CD4-positive, alpha-beta T cell treated with Interleukin-4 for 1 hour (primary cell): ENCODE data around the gene LOXHD1.

Source experiments
- DNase-seq, 2 donors: peaks; one replicate each; pipeline ENCODE4 v3.0.0-alpha.2; 2020 to 2022

The LOXHD1 gene

DNA sequence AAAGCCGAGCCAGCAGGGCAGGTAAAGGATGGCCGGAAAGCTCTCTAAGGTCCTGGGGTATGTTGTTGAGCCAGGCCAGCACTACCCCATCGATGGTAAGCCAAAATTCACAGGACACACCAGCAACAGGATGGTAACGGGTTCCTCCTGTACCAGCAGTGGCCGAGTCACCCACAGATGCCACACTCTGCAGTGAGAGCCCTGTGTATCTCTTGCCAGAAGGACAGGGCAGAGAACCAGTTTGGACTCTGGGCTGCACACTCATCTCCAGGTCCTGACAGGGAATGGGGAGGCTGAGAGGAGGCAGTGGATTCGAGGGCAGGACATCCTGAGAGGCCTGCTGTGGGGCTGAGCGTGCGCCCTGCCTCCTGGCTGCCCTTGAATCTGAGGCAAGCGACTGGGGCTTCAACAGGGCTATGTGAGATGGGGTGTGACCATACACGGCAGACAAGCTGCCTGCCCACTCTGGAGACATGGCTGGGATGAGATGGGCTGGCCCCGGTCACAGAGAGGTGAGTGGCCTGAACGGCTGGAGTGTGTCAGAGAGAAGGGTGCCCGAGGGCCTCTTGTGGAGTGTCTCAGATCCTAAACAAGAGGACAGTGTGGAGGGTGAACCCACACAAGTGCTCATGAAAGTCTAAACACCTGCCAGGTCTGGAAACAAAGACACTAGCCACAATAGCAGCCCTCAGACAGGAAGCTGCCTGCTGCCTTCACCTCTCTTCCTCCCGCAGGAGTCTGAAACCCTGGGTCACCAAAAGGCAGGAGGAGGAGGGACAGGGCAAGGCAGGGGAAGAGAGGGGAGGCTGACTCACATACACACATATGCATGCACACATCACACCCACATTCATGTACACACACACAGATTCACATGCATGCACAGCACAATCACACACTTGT, 182.3 kb downstream of the LOXHD1 start:
- DNase-seq = no peak

DNA sequence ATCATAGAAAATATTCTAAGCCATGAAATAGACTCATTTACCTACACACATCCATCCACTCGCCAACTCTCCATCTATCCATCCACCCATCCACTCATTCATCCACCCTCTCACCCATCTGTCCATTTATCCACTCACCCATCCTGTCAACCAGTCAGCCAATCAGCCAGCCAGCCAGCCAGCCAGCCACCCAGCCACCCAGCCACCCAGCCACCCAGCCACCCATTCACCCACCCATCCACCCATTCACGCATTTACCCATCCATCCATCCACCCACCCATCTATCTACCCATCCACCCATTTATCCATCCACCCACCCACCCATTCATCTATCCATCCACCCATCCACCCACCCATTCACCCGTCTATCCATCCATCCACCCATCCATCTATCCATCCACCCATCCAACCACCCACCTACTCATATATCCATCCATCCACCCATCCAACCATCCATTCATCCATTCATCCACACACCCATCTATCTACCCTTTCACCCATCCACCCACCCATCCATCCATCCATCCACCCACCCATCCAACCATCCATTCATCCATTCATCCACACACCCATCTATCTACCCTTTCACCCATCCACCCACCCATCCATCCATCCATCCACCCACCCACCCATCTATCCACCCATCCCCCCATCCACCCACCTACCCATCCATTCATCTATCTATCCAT, 185.1 kb downstream of the LOXHD1 start:
- DNase-seq = no peak

DNA sequence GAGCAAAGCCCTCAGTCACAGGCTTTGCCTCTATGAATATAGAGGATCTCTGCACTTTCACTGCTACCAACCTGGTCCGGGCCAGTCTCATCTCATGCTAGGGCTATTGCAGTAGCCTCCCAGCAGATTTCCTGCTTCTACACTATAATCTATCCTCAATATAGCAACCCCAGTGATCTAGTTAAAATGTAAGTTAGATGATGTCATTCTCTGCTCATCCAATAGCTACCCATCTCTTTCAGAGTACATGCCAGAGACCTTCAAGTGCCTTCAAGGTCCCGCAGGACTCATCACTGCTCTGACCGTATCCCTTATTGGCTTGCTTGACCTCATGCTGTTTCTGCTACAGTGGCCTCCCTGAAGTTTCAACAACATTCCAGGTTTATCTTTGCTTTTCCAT, 186.3 kb downstream of the LOXHD1 start:
- no peak for DNase-seq

DNA sequence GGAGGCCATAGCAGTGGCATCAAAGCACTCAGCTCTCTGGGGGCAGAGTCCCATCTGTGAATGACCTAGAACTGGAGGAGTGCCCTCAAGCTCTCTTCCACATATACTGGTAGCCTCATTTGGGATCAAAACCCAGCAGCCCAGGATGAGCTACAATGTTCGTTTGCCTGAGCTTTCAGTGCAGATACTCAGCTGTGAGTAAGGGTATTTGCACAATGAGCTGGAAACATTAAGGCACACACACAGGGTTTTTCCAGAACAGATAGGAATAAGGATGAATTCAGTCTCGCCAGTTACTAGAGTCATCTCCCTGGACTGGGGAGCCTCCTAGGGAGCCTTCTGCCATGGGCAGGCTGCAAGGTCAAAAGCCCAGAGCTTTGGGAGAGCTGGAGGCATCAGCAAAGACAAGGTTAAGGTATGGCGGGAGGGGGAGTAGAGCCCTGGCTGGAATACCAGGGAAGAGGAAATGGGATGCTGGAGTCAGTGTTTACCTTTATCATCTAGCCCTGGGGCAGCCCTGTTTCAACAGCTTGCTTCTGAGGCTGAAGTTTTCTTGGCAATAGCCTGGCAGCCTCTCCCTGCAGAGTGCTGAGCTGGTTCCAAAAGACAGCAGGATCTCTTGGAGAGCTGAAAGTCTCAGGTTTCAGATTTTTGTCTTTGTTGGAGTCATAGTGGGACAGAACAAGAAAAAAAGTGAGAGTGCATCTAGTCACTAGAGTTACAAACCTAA, 187.7 kb downstream of the LOXHD1 start:
- no peak for DNase-seq

DNA sequence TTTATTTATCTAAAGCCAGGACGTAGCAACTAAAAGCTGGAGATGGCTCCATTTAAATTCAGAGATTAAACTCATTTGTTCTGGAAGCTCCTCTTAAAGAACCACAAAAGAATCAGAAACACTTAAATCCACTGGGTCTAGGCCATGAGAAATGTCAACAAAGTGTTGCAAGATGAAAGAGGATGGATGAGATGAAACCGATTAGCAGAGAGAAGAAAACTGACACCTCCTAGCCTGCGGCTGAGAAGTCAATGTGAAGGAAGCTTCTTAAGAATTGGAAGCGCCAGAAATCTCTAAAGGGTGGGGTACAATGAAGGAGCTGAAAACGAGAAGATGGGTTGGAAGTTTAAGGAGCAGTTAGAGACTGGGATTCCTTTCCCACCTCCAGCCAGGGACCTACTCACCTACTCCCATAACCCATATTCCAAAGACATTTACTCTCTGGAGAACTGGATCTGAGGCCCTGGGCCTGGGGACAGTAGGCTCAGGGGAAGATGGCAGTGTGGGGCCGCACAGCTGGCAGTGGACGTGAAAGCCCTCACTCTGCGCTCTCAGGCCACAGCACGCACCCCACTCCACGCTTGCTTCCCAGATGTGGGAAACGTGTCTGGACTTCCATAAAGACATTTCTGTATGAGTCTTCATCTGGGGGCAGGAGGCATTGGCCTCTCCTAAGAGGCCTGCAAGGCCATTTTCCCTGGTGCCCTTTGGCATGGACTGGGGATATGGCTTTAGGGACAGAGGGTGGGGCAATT, 188.4 kb downstream of the LOXHD1 start:
- no peak for DNase-seq

DNA sequence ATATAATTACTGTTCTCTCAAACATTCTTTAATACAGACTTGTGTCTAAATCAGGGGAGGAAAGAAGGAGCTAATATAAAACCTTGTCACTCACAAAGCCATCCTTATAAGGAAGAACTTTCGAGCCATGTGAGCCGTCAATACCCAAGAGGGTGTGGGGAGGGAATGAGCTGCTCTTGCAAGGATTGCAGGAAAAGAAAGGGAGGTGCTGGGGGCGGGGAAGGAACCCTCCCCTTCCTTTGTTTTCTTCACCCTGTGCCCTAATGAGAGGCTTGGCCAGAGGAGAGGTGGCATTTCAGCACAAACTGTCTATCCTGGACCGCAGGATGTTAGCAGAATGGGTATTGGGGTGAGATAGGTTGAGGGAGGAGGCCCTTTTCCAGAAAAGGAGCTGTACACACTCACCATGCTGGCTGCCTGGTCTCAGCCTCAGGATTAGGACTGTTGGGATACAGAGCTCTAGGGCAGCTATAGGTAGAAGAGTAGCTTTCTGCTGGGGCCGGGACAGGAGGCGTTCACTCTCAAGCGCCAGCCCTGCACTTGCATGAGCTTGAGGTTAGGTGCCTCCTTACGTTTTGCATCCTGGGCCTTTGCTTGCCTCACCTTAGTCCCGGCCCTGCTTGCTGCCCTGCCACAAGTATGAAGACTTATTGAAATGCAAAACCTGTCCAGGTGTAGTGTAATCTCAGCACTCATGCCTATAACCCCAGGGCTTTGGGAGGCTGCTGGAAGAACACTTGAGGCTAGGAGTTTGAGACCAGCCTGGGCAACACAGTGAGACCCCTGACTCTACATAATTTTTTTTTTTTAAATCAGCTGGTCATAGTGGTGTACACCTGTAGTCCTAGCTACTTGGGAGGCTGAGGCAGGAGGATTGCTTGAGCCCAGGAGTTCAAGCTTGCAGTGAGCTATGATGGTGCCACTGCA, 190.5 kb downstream of the LOXHD1 start:
- no peak for DNase-seq

DNA sequence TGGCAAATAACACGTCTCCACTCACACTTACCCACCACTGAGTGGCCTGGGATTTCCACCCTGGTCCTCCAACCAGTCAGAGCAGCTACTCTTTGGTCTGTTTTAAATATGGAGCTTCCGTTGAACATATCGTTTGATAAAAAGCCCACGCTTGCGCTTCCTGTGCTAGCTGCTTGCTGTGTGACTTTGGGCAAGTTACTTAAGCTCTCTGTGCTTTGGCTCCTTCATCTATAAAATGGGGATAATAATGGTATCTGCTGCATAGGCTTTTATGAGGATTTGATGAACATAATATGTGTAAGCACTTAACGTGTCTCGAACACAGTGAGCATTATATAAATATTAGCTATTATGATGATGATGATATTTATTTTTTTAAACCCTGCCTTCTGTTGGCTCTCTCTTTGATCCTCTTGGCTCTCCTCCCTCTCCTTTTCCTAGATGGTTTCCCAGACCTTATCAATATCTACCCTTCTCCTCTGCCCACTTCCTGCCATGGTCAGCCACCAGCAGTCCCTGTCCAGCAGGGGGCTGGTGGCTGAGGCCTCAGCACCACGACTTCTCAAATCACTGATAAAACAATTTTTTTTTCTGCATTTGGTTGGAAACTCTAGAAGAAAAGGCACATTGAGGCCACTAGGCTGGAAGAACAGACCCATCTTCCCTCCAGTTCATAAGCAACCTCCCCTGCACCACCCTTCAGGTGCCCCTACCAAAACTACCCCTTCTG, 191.9 kb downstream of the LOXHD1 start:
- DNase-seq = no peak

DNA sequence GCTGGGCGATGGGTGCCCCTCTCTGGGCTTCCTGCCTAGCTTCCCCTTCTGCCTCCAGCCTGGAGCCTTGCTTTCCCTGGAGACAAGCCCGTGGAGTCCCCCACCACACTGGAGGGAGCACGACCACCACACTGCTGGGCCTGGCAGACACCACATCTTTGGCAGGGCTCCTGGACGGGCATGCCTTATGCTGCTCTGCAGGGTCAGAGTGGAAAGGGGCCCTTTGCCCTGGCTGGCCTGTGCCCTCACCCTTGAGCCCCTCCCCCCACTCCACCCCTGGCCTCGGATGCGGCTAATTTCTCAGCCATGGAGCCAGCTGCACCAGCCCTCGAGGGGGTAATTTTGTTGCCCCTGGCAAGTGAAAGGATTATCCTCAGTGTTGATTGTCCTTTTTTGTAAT, 194.5 kb downstream of the LOXHD1 start:
- DNase-seq = no peak

DNA sequence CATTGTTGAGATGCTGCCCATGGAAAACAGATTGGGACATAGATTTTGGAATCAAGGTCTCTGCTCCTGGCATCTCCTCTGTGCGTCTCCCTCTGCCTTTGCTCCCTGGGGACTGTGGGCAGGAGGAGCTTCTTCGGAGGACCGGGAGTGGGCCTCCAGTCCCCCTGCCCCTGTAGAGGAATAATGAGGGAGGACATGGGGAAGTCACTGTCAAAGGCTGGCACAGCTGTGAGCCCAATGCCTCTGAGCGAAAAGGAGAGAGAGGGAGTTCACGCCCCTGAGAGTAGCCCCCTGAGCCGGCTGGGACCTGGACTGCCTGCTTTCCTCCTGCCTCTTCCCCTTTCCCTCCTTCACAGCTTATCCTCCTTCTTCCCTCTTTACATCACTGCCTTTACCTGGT, 195.0 kb downstream of the LOXHD1 start:
- no peak for DNase-seq

DNA sequence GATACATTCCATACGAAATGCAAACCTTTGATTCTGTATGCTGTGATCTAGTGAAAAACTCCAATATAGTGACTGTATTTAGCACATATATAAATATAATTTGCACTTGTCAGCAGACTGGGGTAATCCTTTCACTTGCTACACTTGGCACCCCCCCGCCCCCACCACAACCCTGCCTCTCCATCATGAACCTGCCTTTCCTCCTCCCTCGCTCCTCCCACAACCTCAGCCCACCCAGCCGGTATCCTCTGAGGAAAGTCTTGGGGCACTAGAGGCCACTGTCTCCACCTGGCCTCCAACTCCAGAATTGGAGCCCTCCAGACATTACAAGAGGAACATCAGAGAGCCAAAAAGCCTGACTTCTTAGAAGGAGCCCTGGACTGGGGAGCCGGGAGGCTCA, 196.3 kb downstream of the LOXHD1 start:
- DNase-seq = no peak

DNA sequence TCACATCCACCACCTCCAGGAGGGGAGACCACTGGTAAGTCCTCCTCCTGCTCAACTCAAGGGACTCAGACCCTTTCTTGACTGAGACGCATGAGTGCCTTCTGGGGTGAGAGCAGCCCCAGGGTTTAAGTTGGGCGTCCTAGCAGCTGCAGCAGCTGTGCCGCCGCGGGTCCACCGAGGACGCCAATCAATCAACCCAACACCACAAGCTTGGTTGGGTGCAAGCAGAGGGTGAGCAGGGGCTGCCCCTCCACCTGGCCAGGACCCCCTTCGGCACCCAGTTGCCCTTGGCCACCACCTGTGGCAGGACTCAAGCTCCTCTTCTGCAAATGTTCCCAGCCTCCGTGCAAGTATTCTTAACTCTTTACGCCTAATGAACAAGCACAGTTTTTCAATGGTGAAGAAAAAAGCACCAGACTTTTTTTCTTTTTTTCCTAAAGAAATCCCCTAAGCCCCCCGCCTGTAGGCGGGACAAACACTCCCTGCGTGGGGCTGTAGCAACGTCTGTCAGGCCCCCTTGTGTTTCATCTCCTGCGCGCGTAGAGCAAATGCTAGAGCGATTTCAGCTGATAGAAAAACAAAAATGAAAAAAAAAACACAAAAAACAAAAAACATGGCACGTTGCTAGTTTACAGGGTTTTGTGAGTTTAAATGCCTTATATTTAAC, 197.1 kb downstream of the LOXHD1 start:
- DNase-seq = no peak

DNA sequence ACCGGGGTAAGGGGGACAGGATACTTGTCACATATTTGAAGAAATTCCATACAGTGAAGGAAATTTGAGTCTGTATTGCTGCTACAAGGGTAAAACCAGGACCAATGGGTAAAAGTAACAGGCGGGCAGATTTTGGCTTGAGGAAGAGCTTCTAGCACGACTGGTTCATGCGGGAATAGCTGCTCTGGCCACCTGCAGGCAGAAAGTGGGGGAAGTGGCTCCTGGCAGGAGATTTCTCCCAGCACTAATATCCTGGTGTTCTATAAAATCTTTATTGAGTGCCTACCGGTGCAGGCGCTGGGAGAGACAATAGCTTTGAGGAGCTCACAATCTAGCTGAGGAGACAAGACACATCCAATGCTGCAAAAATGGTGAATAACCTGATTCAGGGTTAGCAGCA, 198.5 kb downstream of the LOXHD1 start:
- DNase-seq = no peak

DNA sequence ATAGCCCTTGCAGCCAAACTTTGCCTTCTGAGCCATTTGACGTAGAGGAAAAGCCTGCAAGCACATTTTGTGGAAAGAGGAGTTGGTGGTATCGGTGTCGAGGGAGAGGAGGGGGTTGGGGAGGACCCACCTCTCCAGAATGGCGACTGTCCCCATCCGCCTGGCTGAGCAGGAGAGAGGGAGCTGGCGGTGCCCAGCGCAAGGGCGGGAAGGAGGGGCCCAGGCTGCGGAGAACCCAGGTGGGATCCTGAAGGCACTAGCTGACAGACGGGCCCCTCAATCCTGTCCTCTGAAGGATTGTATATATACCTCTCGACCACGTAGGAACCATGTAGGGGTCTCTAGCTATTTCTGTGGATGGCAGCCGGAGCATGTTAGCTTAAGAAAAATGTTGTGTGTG, 200.3 kb downstream of the LOXHD1 start:
- DNase-seq = no peak

DNA sequence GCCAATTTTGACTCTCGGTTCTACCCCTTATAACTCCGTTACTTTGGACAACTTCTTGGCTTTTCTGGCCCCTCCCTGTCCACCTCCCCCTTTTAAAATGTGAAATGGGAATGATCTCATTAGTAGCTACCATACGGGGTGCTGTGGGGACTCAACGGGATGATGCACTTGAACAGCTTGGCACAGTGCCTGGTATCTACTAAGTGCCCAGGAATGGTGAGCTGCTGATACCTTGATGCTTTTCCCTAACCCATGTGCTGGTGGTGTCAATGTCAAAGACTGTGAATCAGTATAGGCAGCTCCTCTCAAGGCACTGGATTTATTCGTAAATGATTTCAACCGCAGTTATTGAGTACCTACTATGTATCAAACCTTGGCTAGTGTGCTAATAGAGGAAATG, 204.2 kb downstream of the LOXHD1 start:
- DNase-seq = no peak

DNA sequence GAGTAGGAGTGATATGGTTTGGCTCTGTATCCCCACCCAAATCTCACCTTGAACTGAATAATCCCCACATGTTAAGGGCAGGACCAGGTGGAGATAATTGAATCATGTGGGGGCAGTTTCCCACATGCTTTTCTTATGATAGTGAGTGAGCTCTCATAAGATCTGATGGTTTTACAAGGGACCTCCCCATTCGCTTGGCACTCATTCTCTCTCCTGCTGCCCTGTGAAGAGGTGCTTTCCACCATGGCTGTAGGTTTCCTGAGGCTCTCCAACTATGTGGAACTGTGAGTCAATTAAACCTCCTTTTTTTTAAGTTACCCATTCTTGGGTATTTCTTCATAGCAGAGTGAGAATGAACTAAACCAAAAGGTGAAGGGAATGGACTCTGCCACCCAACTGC, 207.5 kb downstream of the LOXHD1 start:
- no peak for DNase-seq

DNA sequence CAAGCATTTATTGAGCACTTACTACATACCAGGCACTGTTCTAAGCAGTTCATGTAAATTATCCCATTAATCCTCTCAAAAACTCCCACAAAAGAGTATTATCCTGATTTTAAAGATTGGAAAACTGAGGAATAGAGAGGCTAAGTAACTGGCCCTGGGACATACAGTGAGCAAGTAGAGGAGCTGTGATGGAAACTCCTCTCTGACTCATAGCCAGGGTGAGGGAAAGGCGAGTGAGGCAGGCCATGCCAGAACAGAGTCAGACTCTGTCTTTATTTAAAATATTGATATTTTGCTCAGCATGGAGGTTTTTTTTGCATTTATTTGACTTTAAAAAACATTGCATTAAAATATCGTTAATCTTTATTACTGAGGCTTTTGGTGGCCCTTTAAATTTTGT, 208.0 kb downstream of the LOXHD1 start:
- no peak for DNase-seq

DNA sequence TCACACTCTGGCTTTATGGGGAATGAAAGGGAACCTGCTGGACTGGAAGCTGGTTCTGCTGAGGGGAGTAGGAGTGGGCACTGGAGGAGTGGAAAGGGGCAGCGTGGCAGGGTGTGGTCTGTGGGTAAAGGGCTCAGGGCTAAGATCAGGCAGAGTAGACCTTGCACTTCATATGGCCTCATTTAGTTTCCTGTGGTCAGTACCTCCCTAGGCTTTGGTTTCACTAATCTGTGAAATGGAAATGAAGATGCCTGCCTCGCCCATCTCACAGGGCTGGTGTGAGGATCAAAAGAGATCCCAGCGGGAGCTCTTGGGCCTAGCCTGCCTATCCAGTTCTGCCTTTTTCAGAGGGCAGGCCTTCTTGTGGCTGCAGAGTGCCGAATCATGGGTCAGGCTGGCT, 208.7 kb downstream of the LOXHD1 start:
- DNase-seq = no peak

DNA sequence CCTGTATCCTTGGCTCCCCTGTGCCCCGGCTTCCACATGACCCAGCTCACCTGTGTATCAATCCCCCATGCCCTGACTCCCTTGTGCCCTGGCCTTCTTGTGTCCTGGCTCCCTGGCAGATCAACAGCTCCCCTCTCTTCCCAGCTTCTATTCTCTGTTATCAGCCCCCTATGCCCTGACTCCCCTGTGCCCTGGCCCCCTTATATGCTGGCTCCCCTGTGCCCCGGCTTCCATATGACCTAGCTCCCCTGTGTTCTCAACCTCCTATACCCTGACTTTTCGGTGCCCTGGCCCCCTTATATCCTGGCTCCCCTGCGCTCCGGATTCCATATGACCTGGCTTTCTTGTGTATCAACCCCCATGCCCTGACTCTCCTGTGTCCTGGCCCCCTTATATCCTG, 209.2 kb downstream of the LOXHD1 start:
- DNase-seq = no peak

DNA sequence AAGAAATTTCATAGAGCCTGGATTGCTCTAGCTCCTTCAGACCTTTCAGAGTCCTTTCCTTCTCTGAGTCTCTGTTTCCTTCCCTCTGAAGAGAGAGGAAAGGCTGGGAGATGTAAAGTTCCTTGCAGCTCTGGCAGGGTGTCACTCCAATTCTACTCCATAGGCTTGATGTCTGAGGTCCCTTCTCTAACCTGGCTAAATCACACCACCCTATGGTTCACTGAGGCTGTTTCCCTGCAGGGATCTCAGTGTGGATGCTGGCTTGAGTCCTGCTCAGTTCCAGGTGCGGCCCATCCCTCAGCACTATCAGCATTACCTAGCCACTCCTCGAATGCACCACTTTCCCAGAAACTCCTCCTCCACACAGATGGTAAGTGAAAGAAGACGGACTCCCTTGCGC, 209.7 kb downstream of the LOXHD1 start:
- no peak for DNase-seq

DNA sequence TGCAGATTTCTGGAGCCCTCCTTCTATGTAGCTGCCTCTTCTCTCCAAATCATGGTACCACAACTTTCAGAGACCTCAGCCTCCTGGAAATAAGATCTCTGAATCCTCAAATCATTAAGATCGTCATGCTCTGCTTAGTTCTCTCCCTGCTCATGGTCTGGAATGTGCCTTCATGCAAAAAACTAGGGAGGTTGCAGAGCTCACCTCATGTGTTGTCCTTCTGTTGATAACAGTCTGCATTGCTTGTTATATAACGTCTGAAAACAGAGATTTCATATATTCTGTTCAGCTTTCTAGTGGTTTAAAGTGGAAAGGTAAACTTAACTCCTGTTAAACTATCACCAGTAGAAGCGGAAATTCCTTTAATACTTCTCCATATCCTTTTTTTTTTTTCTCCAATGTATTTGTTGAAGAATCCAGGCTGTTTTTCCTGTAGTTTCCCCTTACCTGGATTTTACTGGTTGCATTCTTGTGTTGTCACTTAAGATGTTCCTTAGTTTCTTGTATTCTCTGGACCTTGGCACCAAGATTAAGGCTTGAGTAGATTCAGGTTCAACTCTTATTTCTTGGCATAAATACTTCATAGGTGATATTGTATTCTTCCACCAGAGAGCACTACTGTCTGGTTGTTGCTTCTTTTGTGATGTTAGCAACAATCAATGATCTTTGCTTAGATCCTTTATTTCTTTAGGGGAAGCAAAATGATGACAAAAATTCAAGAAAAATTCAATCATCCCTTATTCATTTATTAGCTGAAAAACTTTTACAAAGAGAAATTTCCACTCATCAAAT, 211.3 kb downstream of the LOXHD1 start:
- no peak for DNase-seq
